ENCODE results near the gene TMEM266. TPM values are rescaled to one million over a fixed set of nuclear protein-coding genes. Genes with fewer than 3 reads are reported as not detected.

TMEM266 gene
- total and polyA plus RNA-seq, 10 donors, result 0.61 to 1.8 (median 1.4) TPM

DNA sequence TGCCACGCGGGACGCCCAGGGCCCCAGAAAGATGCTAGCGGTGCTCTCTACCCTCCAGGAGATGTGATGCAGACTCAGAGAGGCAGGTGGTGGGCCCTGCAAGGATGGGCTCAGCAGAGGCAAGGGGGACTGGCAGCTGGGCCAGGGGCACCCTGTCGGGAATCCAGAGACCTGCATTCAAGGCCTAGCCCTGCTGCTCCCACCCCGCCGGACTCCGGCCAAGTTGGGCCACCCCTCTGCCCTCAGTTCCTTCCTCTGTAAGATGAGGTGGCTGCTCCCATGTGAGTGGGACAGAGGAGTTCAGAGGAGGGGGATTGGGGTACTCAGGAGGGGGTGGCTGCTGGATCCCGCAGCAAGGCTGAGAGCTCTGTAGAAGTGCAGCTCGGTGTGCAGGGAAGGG lies 116.3 kb downstream of the TMEM266 start:
- no peak for DNase-seq
- intact Hi-C loops (cut with DNase I; ENCODE audit: low total_unique reads), result no loop called here
- no peak overlapping the region for H3K27ac ChIP-seq
- TF ChIP-seq POLR2A (IDR thresholded peaks at IDR 0.05) (no peak), POLR2AphosphoS5 (IDR thresholded peaks at IDR 0.05) (no peak)
- TF ChIP-seq, protein P1, sequence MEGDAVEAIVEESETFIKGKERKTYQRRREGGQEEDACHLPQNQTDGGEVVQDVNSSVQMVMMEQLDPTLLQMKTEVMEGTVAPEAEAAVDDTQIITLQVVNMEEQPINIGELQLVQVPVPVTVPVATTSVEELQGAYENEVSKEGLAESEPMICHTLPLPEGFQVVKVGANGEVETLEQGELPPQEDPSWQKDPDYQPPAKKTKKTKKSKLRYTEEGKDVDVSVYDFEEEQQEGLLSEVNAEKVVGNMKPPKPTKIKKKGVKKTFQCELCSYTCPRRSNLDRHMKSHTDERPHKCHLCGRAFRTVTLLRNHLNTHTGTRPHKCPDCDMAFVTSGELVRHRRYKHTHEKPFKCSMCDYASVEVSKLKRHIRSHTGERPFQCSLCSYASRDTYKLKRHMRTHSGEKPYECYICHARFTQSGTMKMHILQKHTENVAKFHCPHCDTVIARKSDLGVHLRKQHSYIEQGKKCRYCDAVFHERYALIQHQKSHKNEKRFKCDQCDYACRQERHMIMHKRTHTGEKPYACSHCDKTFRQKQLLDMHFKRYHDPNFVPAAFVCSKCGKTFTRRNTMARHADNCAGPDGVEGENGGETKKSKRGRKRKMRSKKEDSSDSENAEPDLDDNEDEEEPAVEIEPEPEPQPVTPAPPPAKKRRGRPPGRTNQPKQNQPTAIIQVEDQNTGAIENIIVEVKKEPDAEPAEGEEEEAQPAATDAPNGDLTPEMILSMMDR (IDR thresholded peaks at IDR 0.05 in 8 of 11, conservative IDR thresholded peaks at IDR 0.05 in 3 of 11), result no peak
- no peak overlapping the region for H3K4me3 ChIP-seq
- H3K4me1 ChIP-seq, result peaks cover 0 to 4% (median 0%) of the 10 kb centered on the region in 6 donors
- peaks cover 0 to 34% (median 0%) of the 10 kb centered on the region in 7 donors for H3K27me3 ChIP-seq (replicated peaks in 1 of 7)
- no peaks in the 10 kb centered on the region for H3K36me3 ChIP-seq
- WGBS, 5 donors, result 90 to 96% (median 91%) methylated on average over 10 of the region's 10 CpGs
- H3K9me3 ChIP-seq, result no peaks in the 10 kb centered on the region

DNA sequence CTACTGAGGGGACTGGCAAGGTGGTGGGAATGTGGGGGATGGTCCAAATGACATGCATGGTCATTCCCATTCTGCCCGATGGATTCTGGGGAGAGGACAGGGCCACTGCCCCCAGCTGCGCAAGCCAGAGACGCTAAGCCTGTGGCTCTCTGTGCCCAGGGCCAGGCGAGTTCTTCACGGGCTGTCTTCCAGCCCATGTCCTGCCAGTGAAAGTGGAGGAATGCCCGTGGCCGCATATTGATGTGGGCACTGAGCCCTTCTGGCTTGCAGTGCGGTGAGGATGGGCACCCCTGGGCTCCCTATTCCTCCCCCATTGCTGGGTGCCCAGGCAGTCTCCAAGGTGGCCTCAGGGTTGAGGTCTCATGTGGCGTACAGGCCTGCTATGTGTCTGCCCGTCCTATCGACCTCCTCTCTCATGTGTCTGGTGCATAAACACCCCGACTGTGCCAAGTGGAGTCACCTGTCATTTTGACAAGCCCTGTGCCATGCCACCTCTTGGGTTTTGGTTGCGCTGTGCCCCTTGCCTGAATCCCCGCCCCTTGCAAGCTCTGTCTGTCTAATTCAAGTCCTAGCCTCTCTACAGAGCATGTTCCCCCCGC lies 116.8 kb downstream of the TMEM266 start:
- WGBS, 5 donors, result 83 to 95% (median 92%) methylated on average over 10 to 15 of the region's 15 CpGs
- H3K27ac ChIP-seq, result no peak overlapping the region

DNA sequence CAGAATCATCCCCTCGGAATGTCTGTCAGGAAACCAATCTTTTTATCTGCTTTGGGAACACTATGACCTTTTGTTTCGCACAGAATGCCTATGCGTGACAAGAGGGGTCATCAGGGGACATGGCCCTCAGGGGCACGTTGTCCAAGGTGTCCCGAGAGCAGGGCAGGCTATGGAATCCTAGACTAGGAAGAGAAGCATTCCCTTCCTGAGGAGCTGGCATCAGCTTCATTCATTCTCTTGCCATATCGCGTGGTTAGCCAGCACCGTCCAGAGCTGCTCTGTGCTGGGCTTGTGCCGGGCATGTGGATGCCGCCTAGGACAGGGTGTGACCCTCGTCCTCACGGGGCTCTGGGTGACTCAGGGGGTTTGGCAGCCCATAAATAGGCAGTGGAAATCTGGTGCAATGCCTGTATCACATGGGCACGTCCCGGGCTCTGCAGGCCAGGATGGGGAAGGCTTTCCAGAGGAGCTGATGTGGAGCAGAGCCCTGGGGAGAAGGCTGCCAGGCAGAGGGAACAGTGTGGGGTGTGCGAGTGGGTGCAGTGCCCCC lies 117.8 kb downstream of the TMEM266 start:
- Histone ChIP-seq H3K27me3 (replicated peaks in 1 of 7) (peaks cover 0 to 39% (median 0%) of the 10 kb centered on the region in 7 donors), H3K27ac (no peak overlapping the region), H3K36me3 (no peaks in the 10 kb centered on the region), H3K4me3 (no peak overlapping the region), H3K9me3 (no peaks in the 10 kb centered on the region), H3K4me1 (no peaks in the 10 kb centered on the region)
- 70 to 86% (median 77%) methylated on average over 13 to 15 of the region's 15 CpGs for WGBS, 5 donors
- intact Hi-C loops (cut with DNase I; ENCODE audit: low total_unique reads), result no loop called here
- TF ChIP-seq, protein P1 (IDR thresholded peaks at IDR 0.05 in 8 of 11, conservative IDR thresholded peaks at IDR 0.05 in 3 of 11), result no peak
- TF ChIP-seq POLR2A (IDR thresholded peaks at IDR 0.05) (no peak), POLR2AphosphoS5 (IDR thresholded peaks at IDR 0.05) (no peak)
- DNase-seq, result no peak

More for the DNA sequence above, 116.8 kb downstream of the TMEM266 start:
- Histone ChIP-seq H3K4me3 (no peak overlapping the region), H3K4me1 (no peaks in the 10 kb centered on the region), H3K9me3 (no peaks in the 10 kb centered on the region), H3K36me3 (no peaks in the 10 kb centered on the region), H3K27me3 (replicated peaks in 1 of 7) (peaks cover 0 to 39% (median 0%) of the 10 kb centered on the region in 7 donors)
- intact Hi-C loops (cut with DNase I; ENCODE audit: low total_unique reads), result no loop called here
- no peak for DNase-seq
- no peak for TF ChIP-seq POLR2AphosphoS5 (IDR thresholded peaks at IDR 0.05)
- no peak for TF ChIP-seq POLR2A (IDR thresholded peaks at IDR 0.05)
- TF ChIP-seq, protein P1 (IDR thresholded peaks at IDR 0.05 in 8 of 11, conservative IDR thresholded peaks at IDR 0.05 in 3 of 11), result no peak

DNA sequence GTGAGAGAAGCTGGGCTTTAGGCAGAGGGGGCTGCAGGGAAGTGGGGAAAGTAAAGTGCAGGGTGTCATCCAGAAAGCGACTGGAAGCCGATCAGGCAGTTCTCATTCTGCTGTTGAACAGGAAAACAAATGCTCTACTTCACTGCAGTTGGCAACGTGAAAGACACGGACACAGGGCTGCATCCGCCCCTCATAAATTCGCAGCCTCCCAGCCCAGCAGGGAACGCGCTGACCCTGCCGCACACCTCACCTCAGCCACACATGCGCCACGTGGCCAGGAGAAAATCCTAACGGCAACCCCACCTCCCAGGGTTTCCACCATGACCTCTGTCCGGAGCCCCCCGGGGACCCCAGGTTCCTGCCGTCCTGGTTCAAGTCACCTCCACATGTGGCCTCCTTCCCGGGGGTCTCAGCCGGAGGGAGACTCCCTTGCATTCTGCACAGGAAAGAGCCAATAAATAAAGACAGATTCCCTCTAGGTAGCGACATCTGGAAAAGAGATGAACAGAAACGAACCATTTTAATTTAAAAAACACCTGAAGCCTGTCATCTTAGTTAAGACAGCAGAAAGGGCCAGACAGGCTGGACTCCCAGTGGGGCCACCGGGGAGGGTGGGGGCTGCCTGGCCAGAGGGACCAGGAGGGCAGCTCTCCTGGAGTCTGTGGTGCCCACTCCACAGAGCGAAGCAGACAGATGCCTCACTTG lies 118.7 kb downstream of the TMEM266 start:
- Histone ChIP-seq H3K4me3 (no peak overlapping the region), H3K27me3 (replicated peaks in 1 of 7) (peaks cover 0 to 39% (median 0%) of the 10 kb centered on the region in 7 donors), H3K27ac (no peak overlapping the region), H3K9me3 (no peaks in the 10 kb centered on the region), H3K36me3 (no peaks in the 10 kb centered on the region), H3K4me1 (no peaks in the 10 kb centered on the region)
- 53 to 67% (median 62%) methylated on average over 21 of the region's 21 CpGs for WGBS, 5 donors
- no peak for TF ChIP-seq POLR2A (IDR thresholded peaks at IDR 0.05)
- no peak for TF ChIP-seq POLR2AphosphoS5 (IDR thresholded peaks at IDR 0.05)
- TF ChIP-seq, protein P1 (IDR thresholded peaks at IDR 0.05 in 8 of 11, conservative IDR thresholded peaks at IDR 0.05 in 3 of 11), result no peak
- intact Hi-C loops (cut with DNase I; ENCODE audit: low total_unique reads), result no loop called here
- no peak for DNase-seq

Data from spleen (tissue), 11 donors.